HG03432 (cell line): ENCODE data around the gene RFWD3.

Source experiments
- ATAC-seq: cut with Tn5 transposase; IDR thresholded peaks from one replicate; pipeline ENCODE4 v1.9.1; 2021; ENCODE audit warnings: mild to moderate bottlenecking, moderate library complexity; ENCODE audit not compliant: unreplicated experiment

The RFWD3 gene

DNA sequence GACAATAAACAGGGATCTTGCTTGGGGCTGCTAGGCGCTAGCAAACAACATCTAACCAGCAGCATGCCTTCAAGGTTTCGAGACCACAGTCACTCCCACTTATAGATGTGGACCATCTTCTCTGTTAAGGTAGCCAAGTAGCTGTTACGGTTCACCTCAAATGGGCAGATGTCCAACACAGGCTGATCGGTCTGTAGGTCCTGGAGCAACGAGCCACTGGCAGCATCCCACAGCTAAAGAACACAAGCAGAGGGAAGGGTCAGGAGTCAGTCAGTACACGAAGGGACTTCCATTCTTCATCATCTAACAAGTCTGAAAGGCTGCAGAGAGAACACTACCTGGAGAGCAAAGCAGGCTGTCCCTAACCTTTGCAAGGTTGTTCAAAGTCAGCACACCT is 42.8 kb downstream of the RFWD3 start:
- ATAC-seq = no peak

DNA sequence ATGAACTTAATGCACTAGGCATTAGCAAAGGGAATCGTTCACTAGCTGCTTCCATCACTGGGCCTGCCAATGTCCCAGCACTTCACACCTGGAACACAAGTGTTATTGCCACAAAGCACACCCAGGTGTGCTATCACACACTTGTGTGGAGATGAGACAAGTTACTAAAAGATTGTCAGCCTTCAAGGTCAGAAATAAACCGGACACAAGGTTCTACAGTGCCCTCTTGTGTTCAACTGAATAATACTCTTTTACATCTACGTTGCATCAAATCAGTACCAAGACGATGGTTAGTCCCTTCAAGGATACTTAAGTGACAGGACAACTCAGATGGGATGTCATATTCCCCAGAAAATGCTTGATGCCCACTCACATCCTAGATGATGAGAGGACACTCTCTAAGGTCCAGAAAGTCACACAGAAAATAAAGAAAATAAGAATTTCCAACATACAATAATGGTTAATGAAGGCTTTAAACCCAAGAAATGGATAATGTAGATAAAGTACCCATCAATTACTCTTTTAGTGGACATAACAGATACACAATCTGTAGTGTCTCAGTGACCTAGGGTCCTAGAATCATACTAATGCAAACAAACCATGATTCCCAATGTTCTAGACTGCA is 43.4 kb downstream of the RFWD3 start:
- no peak for ATAC-seq

DNA sequence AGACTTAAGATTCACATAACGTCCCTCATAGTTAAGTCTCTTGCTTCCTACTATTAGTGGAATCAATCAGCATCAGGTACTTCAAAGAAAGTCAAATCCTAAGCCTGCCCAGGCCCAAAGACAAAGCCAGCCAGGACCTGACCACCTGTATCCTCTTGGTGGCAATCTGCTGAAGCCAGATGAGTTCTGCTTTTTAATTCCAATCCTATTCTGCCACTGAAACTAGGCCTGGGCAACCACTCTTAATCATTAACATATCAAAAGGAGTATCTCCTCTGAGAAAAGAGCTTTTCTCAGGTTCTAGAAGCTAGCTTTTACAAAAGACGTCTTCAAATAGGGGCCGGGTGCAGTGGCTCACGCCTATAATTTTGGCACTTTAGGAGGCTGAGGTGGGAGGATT is 44.7 kb downstream of the RFWD3 start:
- no peak for ATAC-seq

DNA sequence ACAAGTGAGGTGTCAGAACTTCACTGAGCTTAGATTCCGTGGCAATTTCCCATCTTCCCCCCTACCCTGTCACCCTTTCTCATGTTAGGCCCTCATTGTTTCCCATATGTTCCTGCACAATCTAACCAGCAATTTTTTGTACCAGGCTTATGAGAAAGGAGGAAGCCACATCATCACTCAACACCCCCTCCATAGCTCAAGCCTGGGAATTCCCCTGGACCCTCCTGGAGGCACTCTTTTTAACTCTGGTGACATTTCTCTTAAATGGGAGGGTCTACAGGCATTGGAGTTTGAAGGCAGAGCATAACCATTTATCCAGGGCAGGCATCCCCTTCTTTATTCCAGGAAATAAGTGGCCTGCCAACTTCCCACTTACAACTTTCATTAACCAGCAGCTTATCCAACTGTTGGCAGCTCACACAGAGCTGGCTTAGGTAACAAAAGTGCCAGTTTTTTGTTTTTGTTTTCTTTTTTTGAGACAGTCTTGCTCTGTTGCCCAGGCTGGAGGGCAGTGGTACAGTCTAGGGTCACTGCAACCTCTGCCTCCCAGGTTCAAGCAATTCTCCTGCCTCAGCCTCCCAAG is 49.4 kb downstream of the RFWD3 start:
- ATAC-seq = no peak

GRCh38 chr16:74611721-74612120 is 55.0 kb downstream of the RFWD3 start:
- no peak for ATAC-seq

- ATAC-seq = no peak
These were observed 57.7 kb downstream of the RFWD3 start for GRCh38 chr16:74608944-74609343.

DNA sequence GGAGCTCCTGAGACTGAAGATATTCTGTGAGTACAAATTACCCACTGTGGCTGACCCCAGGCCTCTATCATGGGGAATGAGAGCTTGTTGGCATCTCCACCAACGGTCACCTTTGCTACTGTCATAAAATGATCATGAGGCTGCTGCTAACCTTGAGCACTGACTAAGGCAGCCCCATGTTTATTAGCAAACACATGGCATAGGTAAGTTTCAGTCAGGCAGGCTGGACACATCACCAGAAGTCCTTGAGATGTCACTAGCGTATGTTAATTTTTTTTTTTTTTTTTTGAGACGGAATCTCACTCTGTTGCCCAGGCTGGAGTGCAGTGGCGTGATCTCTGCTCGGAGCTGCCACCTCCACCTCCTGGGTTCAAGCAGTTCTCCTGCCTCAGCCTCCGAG is 58.3 kb downstream of the RFWD3 start:
- no peak for ATAC-seq

DNA sequence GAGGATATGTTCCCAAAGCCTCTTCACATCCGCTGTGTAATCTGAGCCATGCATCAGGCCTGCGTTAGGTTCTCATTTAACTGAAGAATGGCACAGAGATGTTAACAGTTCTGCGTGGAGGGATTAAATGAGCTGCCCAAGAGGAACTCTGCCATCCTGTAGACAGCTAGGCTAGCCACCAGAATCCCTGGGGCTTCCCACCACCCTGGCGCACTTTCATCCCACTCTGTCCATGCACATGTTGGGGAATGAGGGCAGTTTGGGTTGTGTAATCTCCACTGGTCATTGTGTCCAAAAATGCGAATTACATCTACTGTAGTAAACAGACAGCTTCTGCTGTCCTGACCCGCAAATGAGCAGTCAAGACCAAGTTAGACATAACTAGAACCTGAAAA is 58.7 kb downstream of the RFWD3 start:
- ATAC-seq = no peak

DNA sequence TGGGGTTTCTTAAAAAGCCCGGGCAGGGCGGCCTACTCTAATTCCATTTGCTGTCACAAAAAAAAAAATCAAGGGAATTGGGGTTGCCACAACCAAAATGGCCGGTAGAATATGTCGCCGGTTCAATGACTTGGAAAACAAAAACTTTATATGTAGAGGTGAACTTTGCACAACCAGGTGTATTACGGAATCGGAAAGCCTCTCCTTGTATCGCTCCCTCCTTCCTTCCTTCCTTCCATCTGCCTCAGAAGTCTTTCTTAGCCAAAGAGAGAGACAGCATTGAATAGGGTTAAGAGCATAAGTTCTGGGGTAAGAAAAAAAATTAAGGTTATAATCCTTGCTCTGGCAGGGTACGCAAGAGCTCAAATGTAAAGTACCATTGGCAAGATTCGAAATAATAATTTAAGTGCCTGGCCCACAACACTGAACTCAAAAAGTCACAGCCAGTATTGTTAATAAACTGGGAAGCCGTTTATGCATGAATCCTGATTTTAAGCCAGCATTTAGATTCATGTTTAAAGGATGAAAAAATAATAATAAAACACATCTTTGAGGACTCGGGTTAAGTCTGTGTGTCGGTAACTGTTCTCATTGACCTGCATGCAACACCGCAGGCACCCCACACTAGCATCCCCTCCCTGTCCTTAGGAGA is 59.2 kb downstream of the RFWD3 start:
- peak; percentile 34 for ATAC-seq

DNA sequence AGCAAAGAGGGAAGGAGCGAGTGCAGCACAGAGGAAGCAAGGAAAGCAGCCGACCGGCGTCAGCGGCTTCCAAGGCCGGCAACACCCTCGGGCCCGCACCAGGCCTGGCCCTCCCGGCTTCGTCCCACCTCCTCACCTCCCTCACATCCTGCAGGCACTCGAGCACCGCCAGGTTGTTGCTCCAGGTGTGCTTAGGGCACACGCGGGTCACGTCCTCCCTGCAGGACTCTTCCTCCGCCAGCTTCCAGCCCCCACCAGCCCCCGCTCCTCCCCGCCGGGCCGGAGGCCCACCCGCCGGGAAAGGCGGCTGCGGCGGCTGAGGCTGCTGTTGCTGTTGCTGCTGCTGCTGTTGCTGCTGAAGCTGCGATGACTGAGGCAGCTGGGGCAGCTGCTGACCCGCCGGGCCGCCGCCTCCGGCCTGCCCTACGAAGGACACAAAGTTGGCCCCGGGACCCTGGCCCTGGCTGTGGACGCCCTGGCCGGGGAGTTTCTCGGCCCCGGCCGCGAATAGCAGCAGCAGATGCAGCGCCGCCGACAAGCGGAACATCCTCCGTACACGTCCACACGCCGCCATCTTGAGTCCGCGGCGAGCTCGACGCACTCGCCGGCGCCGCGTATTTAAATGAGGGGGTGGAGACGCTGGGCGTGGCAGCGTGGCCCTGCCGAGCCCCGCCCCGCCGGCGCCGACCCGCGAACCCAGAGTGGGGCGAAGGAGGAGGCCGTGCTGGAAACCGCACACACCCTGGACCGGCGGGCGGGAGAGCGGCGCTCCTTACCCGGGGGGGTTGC is 60.0 kb downstream of the RFWD3 start, which contains the start of gene GLG1:
Gene GLG1, minus strand, starts transcription at position 594 of the 789 bp plus-strand sequence. Its CDS starts 20 bp downstream, at position 574.
- peak; percentile 97 for ATAC-seq

DNA sequence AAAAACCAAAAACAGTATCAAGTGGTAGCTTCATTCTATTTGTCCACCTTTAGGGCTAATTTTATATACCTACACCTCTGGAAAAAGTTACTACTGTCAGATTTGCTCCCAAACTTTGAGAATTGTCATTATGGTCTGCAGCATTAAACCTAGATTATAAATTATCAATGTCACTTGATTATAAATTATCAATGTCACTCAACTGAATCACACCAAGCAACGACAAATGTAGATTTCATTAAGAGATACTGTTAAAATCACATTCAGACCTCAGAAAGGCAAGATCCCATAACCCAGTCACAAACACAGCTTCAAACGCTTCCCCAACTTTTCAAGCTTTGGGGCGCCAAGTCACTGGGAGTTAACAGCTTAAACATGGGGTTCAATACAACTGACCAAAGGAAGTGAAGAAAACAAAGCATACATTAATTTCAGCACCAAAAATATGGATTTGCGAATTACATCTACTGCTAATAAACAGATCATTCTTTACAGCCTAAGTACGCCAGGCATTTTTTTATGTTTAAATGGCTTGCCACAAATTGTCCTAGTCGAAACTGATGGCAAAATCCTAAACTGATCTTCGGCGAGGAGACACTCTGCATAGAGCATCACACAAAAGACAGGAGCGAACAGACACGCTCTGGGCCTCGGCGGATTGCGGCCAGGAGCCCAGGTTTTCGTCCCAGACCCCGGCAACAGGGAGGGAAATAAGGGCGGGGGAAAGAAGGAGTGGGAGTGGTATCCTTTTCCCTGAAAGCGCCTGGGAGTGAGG is 60.7 kb downstream of the RFWD3 start:
- no peak for ATAC-seq

DNA sequence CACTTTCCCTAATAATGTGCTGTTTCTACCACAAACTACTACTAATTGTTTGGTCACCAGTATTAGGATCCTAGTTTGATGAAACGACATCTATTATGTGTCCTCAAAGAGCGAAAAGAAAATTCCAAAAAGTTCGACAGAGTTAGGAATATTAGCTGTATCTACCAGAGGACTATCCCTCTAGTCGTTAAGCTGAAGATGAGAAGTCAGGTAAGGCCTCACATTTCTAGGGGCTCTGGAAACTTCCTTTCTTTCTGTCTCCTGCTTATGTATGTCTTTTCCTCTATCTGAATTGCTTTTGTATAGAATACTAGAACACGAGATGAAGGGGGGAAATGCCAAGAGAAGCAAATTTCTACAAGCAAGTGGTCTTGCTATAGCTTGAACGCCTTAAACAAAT is 61.3 kb downstream of the RFWD3 start:
- no peak for ATAC-seq

DNA sequence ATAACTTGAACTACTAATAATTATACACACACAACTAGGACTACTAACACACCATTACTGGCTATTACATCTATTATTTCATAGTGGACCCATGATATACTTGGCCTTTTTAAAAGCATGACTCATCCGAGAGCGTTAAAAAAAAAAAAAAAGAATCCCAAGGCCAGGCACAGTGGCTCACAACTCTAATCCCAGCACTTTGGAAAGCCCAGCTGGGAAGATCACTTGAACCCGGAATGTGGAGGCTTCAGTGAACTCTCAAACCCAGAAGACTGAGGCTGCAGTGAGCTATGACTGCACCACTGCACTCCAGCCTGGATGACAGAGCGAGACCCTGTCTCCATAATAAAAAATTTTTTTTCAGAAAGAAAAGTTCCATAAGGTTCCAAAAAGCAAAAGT is 62.8 kb downstream of the RFWD3 start:
- no peak for ATAC-seq

DNA sequence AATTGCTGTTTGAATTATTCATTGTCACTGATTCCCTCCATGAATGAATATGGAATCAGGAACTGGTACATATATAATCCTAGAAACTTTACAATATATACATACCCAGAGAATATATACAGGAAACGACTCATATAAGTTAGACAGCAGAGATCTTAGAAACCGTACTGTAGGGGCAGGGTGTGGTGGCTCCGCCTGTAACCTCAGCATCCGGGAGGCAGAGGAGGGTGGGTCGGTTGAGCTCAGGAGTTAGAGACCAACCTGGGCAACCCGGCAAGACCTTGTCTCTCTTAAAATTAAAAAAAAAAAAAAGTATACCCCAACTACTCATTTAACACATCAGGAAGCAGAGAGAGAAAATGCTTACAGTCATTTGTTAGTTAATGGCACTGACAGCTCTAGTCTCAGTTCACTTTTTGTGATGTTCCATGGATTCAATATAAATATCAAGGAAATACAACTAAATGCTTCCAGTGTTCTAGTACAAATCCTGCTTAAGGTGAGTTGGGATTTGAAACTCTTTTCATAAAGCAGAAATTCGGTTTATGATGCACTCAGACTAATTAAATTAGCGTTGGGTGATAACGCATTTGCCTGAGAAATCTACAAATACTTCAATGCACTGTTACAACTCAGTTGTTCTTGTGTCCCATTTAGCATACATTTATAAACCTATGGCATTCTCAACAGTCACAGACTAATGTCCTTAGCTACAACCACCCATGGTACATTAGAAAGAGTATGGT is 65.4 kb downstream of the RFWD3 start:
- peak; percentile 88 for ATAC-seq

- no peak for ATAC-seq
These were observed 70.1 kb downstream of the RFWD3 start for GRCh38 chr16:74596586-74596985.

DNA sequence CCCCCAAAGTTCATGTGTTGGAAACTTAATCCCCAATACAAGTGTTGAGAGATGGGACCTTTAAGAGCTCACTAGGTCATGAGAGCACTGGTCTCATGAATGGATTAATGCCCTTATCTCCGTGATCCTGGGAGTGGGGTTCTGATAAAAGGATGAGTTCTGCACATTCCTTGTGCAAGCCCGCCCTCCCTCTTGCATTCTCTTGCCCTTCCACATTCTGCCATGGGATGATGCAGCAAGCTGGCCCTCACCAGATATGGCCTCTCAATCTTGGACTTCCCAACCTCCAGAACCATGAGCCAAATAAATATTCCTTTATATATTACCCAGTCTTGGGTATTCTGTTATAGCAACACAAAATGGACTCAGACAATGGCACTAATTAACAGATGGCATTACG is 73.8 kb downstream of the RFWD3 start:
- ATAC-seq = no peak

- no peak for ATAC-seq
These were observed 74.6 kb downstream of the RFWD3 start for GRCh38 chr16:74591876-74592650.

- no peak for ATAC-seq
These were observed 79.7 kb downstream of the RFWD3 start for GRCh38 chr16:74586948-74587347.

DNA sequence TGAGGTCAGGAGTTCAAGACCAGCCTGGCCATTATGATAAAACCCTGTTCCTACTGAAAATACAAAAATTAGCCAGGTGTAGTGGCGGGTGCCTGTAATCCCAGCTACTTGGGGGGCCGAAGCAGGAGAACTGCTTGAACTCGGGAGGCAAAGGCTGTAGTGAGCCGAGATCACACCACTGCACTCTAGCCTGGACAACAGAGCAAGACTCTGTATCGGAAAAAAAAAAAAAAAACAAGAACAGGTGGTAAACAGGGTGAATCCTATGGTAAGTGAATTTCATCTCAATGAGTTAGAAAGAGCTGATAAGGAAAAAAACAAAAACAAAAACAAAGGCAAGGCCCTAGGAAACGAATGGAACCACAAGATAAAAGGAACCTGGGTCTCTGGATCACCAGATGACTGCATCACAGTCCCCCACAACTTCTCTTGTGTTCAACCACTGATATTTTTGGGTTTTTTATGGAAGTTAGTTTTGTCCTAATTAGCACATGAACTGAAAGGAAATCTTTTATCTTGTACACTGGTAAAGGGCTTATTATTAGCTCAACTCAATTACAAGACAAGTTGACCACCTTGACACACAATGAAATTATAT is 80.7 kb downstream of the RFWD3 start:
- ATAC-seq = no peak
